DMS 273 (cell line): Measurements from ENCODE around the gene DCP1B.
"Not testable (repeated sequence)": the region's sequence is repeated elsewhere in the genome, so short reads cannot be mapped to it uniquely, and the experiment has no call there.

Experiments used
- DNase-seq: peaks from one replicate; lab custom pipeline; 2025; ENCODE audit not compliant: unreplicated experiment; lab: John Stamatoyannopoulos, UW

DCP1B gene

GRCh38 chr12:1977109-1977508, 27.1 kb downstream of the DCP1B start:
- no peak for DNase-seq

GRCh38 chr12:1974812-1975211, 29.4 kb downstream of the DCP1B start:
- DNase-seq: no peak

- no peak for DNase-seq
Measured at GRCh38 chr12:1972856-1973317, 31.4 kb downstream of the DCP1B start.

- no peak for DNase-seq
Measured at GRCh38 chr12:1972260-1972659, 32.0 kb downstream of the DCP1B start.

DNA sequence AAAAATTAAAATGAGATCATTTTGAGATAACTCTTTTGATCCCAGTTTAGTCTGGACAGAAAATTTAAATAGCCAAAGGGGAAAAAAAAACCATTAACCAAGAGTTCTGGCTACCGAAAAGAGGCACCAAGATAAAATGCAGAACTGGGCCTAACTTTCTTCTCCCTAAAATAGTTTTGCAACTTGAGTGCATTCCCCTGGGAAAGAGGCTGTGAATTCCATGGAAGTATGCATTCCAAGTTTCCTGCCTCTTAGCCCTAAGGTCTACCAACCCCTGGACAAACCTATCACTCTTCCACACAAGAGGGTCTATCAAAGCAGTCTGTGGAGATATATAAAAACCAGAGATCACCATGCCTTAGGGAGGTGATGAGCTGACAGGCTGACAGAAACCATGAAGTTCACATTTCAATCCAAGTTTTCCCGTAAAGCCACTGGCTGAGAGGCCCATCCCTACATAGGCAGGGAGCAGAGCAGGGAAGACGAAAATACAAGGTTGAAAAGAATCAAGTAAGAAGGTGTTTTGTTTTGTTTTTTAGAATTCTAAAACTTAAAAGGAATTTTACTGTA, 33.8 kb downstream of the DCP1B start:
- no peak for DNase-seq

DNA sequence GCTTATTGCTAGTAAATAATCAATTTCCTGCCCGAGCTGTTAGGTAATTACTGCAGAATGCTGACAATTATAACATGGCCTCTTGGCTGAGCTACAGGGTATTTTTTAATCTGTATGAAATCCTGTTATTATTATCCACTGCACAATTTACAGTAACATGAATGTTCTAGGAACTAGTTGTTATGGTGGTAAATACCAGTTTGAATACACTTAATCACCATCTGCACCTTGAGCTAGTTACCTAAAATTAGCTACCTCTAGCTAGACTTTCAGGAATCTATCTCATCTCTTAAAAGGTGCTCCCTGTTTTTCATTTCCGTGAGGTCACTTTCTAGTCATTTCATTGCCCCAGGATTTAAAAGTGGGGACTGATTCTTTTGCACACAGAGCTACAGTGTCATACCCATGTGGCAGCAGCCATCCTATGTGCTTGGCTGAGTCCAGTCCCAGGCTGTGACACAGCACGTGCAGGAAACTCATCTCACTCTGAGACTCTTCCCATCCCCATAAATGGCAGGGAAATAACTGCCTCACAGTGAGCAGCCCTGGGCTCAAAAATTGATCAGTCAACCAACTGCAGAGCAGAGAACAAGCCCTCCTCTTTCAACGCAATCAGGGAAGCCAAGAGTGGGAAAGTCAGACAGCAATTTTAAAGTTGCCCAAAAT, 37.6 kb downstream of the DCP1B start:
- no peak for DNase-seq

DNA sequence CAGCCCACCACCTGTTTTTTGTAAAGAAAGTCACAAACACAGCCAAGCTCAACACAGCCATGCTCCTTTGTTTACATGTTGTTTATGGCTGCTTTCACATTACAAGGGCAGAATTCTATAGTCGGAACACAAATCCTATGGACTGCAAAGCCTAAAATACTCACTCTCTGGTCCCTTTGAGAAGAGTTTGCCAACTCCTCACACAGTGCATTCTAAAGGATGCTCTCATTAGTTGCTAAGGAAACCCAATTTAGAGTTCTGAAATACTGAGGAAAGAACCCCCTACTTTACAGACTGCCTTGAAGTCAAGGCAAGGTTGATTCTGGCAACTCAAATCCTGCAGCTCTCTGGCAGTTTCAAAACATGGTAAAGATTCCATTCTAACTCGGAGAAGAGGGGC, 38.3 kb downstream of the DCP1B start:
- DNase-seq: no peak

DNA sequence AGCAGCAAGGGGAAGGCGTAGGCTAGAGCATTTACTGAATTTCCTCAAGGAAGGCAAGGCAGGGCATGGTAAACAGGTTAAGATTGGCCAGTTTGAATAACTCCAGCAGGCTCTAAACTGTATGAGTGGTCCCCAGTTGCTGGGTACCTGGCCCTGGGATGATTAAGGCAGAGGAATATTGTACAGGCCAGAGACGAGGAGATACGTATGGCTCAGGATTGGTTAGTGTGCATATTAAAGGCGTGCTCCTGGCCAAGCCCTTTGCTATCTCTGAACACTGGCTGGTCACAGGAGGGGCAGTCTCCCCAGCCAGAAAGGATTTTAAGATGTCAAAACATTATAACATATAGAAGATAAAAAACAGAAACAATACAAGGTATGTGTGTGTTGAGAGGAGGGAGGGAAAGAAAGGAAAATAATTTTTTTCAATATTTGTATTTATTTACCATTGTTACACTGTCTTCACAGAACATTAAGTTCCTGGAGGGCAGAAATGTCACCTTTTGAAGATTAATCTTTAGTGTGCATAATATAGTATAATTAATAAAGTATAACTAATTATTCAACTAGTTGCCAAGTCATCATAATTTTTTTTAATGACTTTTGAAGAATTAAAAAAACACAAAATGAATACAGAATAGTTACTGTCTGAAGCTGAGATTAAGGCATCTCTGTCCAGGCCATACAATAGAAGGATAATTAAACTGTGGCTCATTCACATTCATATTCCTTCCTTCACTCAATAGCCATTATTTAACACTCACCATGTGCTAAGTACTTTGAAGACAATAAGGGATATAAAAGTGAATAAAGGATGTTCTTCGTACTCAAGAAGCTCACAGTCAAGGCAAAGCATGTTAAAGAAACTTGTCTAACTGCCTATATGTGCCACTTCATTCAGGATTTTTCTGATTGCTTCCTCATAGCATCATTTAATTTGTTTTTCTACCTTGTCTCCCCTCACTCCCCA, 41.9 kb downstream of the DCP1B start:
- DNase-seq: no peak

- no peak for DNase-seq
Measured at GRCh38 chr12:1956716-1957115, 47.5 kb downstream of the DCP1B start.

DNA sequence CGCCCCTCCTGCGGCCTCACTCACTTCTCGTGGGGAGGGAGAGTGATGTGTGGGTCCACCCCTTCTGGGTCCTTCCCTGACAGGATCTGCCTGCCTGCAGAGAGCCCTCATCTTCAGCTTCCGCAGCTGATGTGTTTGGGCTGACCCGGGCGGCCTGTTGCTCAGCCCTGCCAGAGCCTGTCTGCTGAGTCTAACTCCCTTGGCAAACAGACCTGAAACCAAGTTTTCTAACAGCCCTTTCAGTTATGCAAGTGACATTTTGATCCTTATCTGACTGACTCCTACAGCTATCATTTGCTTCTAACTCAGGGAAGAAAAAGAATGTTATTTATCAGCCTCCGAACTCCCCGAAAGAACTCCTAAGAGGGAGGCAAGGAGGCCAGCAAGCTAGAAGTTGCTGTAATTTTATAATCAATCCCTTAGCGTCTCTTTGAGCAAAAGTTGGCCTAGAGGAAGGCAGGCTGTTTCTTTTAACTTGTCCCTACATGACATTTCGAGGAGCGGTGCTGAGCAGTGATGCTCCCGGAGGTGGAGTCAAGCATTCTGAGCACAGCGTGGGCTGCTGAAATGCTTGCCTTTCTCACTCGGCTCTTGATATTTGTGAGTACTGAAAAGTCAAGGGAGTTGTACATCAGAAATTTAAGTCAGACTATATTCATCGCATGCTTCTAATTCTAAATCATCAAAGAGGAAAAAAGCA, 54.3 kb downstream of the DCP1B start:
- no peak for DNase-seq

- DNase-seq: no peak
Measured at GRCh38 chr12:1948883-1949282, 55.4 kb downstream of the DCP1B start.

DNA sequence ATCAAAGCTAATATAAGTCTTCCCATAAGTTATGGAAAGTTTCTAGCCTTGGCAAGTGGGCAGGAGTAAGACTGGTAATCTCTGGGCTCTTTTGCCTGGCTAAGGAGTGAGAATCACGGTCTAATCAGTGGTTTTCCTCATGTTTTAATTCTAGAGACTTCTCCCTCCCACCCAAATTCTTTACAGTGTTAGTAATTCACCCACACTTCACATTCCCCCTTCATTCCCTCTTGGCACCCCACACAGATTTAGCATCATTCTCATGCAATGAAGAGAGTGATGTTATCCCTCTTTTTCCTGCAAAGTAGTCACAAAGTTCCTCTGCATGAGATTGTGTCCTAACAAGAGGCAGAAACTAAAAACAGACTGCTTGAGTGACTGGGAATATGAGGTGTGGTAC, 57.2 kb downstream of the DCP1B start:
- DNase-seq: no peak

GRCh38 chr12:1946296-1946695, 58.0 kb downstream of the DCP1B start:
- peak; percentile 55 for DNase-seq

- not testable (repeated sequence) for DNase-seq
Measured at GRCh38 chr12:1945502-1945901, 58.8 kb downstream of the DCP1B start.

DNA sequence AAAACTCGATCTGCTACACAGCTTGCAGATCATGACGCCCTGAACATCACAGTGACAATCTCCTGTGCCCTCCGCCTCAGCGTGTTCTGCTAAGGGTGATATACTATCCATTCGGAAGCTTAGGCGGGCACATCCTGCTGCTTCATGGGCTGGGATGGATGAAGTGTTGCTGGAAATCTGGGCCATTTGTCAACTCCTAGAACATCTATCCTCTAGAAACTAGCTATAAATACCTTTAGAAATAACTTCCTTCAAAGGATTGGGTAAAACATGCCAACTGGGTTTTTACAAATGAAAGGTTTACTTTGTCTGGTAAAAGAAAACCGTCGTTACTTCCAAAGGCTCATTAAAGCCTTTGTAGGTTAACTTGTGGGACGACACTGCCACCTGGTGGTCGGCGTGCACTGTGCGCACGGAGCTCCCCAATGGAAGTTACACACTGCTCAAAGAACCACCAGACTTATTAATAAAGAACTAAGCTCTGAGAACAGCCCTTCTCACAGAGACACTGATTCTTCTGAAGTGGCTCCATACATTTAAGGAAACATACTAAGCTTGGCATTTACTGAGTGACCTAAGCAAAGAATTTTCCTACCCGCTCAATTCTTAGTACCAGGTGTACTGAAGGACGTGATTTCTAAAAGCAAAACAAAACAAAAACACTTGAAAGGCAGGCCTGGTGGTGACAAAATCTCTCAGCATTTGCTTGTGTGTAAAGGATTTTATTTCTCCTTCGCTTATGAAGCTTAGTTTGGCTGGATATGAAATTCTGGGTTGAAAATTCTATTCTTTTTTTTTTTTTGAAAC, 64.3 kb downstream of the DCP1B start:
- peak; percentile 85 for DNase-seq

DNA sequence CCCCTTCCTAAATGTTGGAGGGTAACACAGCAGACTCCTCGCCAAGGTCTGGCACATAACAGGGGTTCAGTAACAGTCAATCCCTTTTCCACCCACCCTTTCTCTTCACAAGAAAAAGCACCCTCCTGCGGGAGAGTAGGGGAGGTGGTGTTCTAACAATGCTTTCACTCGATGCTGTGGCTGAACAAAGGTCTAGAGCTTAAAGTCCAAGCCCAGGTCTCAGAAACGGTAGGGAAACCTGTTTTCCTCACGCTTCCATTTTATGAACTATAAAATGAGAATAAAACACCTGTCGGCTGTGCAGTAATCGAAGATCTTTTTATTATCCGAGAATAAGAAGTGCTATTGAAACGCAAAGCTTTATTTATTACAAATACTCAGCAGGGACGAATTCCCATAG, 64.9 kb downstream of the DCP1B start:
- no peak for DNase-seq

DNA sequence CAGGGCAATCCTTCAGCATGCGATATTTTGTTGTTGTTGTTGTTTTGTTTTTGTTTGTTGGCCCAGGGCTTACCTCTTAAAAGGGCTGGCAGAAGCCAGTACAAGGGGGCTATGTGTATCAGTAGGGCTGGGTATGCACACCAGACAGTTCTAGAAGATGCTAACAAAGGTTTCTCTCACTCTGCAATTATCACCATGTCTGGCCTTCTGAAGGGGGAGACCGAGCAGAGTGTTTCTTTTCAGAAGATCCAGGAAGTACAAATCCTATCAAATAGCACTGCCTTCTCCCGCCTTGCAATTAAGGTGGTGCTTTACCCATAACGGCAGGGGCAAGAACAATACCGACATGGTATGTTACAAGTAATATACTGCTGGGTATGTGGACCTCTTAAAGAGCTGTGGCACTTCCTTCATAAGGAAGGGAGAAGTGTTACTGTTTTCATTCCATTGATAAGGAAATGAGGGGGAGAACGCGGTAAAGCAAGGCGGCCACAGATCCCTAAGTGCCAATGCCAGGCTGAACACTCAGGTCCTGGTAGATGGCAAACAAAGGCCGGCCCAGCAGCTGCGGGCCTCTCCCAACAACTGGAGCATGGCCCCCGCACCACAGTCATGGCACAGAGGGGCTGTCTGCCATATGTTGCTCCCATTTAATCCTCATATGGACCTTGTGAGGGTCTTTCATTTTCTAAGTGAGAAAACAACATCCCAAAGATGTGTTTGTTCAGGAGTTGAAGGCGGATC, 66.6 kb downstream of the DCP1B start:
- no peak for DNase-seq

DNA sequence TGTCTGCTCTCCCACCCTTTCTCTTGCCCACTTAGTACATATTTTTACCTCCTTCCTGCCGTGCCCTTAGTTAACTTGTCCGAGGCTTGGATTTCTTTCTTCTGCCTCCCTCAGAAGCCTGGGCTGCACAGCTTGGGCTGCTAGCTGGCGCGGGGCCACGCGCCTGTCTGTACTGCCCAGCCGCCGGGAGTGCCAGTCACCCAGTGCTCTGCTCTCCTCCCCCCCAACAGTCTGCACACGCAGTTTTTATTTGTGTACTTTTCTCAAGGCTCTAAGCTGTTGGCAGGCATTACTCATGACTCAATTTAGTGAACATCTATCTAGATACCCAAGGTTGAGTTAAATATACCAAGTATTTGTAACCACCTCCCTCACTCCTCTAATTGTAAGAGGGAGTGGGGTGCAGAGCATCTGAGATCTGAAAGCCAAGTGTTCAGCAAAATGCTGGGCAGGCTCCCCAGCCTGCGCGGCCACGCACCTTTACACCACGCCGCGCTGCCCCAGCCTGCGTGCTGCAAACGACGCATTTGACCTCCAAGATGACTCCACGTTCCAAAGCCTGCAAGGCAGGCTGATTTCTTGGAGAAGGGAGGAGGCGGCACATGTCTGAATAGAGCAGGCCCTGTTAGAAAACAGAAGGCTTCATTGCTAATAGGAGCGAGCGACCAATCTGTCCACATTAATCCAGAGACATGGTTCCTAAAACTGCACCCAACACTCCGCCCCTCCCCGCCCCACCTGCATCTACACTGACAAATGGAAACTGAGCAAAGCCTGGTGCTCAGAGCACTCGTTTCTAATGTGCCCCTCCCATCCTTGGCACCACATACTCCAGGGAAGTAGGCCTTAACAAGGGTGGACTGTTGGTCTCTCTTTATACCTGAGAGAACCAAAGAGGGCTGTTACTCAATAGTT, 67.6 kb downstream of the DCP1B start:
- DNase-seq: peak; percentile 88
